Mesendoderm (in vitro differentiated cells): ENCODE measurements around the gene SPDL1.

Experiments used
- DNase-seq: peaks from one replicate; pipeline ENCODE4 v3.0.0; 2013
- H2AK5ac ChIP-seq: 2 replicates; pipeline ENCODE4 v1.6.1; 2013; ENCODE audit warnings: low read length, inconsistent platforms
- H2BK120ac ChIP-seq: 2 replicates; pipeline ENCODE4 v1.6.1; 2013; ENCODE audit warnings: low read depth, mild to moderate bottlenecking, low read length, moderate library complexity, mixed read lengths
- H2BK15ac ChIP-seq: replicated peaks from 2 replicates; pipeline ENCODE4 v1.6.1; 2013; ENCODE audit warnings: low read depth, mild to moderate bottlenecking, moderate library complexity
- H2BK5ac ChIP-seq: 2 replicates; pipeline ENCODE4 v1.6.1; 2013; ENCODE audit warnings: low read length, inconsistent platforms
- H3K18ac ChIP-seq: 2 replicates; pipeline ENCODE4 v1.6.1; 2013; ENCODE audit warnings: mild to moderate bottlenecking, low read length, mixed read lengths
- H3K23ac ChIP-seq: one replicate; pipeline ENCODE4 v1.6.1; 2013; ENCODE audit warnings: low read length
- H3K27ac ChIP-seq: 2 replicates; pipeline ENCODE4 v1.5.1; 2013; ENCODE audit warnings: low read depth, mild to moderate bottlenecking, inconsistent platforms, low read length, moderate library complexity
- H3K27me3 ChIP-seq: 2 replicates; pipeline ENCODE4 v1.6.1; 2013; ENCODE audit warnings: low read length, control low read depth, mild to moderate bottlenecking, inconsistent platforms; ENCODE audit not compliant: insufficient read depth, poor library complexity
- H3K36me3 ChIP-seq: 2 replicates; pipeline ENCODE4 v1.6.1; 2013; ENCODE audit warnings: low read length, inconsistent platforms; ENCODE audit not compliant: control insufficient read depth, insufficient read depth
- H3K4ac ChIP-seq: one replicate; pipeline ENCODE4 v1.6.1; 2013; ENCODE audit warnings: low read depth, mild to moderate bottlenecking, low read length, moderate library complexity
- H3K4me1 ChIP-seq: 2 replicates; pipeline ENCODE4 v1.6.1; 2013; ENCODE audit warnings: low read depth, low read length, inconsistent platforms; ENCODE audit not compliant: control insufficient read depth
- H3K4me2 ChIP-seq: 2 replicates; pipeline ENCODE4 v1.6.1; 2013; ENCODE audit warnings: low read length
- H3K4me3 ChIP-seq: 2 replicates; pipeline ENCODE4 v1.5.1; 2013; ENCODE audit warnings: mild to moderate bottlenecking, low read length
- H3K56ac ChIP-seq: one replicate; pipeline ENCODE4 v1.6.1; 2013; ENCODE audit warnings: low read length
- H3K79me1 ChIP-seq: 2 replicates; pipeline ENCODE4 v1.6.1; 2013; ENCODE audit warnings: low read length, inconsistent platforms
- H3K79me2 ChIP-seq: 2 replicates; pipeline ENCODE4 v1.6.1; 2013; ENCODE audit warnings: mild to moderate bottlenecking, low read length; ENCODE audit not compliant: control insufficient read depth, insufficient read depth
- H3K9ac ChIP-seq: 2 replicates; pipeline ENCODE4 v1.6.1; 2013; ENCODE audit warnings: low read length, inconsistent platforms
- H4K5ac ChIP-seq: one replicate; pipeline ENCODE4 v1.6.1; 2013; ENCODE audit warnings: low read length
- H4K8ac ChIP-seq: one replicate; pipeline ENCODE4 v1.6.1; 2013; ENCODE audit warnings: low read depth, mild to moderate bottlenecking, control low read depth, low read length, moderate library complexity
- WGBS: extraction: QIAGEN DNeasy Blood & Tissue Kit; methylation state at CpG from one replicate; pipeline ENCODE4 v1.1.7; 2013; ENCODE audit warnings: low lambda C conversion rate, missing lambda C conversion rate; ENCODE audit not compliant: insufficient coverage; ENCODE audit errors: extremely low coverage; 5-methylcytosine and 5-hydroxymethylcytosine counted together

SPDL1 gene

DNA sequence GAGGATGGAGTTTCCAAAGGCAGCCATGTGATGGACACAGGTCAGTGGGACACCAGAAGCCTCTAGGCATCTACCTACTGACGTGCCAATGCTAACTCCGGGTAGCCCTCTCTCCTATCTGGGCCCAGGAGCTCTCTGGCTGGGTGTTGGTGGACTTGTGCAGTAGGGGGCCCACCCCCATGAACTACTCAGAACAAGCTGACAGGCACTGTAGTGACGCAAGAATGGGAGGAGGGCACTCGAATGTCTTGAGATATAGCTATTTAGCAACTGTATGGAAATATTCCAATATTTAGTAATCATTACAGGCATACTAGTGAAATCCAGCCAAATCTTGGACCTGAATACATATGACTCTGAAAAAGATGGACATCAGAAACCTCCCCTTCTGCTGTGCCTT lies 47.8 kb downstream of the SPDL1 start:
- no peak overlapping the region for H3K4ac ChIP-seq
- no peak overlapping the region for H3K56ac ChIP-seq
- WGBS: no CpG with 5 or more reads among the region's 4 CpGs
- H3K36me3 ChIP-seq: no peaks in the 10 kb centered on the region
- no peaks in the 10 kb centered on the region for H3K4me1 ChIP-seq
- no peak overlapping the region for H3K27ac ChIP-seq
- H3K79me2 ChIP-seq: no peaks in the 10 kb centered on the region
- H2AK5ac ChIP-seq: no peak overlapping the region
- H3K18ac ChIP-seq: no peak overlapping the region
- H3K27me3 ChIP-seq: no peaks in the 10 kb centered on the region
- H3K9ac ChIP-seq: no peak overlapping the region
- no peak overlapping the region for H3K23ac ChIP-seq
- no peak overlapping the region for H4K5ac ChIP-seq
- DNase-seq: no peak
- no peak overlapping the region for H4K8ac ChIP-seq
- H3K79me1 ChIP-seq: no peaks in the 10 kb centered on the region
- no peak overlapping the region for H2BK15ac ChIP-seq
- H3K4me2 ChIP-seq: no peak overlapping the region
- H2BK5ac ChIP-seq: no peak overlapping the region
- H2BK120ac ChIP-seq: no peak overlapping the region
- no peak overlapping the region for H3K4me3 ChIP-seq

DNA sequence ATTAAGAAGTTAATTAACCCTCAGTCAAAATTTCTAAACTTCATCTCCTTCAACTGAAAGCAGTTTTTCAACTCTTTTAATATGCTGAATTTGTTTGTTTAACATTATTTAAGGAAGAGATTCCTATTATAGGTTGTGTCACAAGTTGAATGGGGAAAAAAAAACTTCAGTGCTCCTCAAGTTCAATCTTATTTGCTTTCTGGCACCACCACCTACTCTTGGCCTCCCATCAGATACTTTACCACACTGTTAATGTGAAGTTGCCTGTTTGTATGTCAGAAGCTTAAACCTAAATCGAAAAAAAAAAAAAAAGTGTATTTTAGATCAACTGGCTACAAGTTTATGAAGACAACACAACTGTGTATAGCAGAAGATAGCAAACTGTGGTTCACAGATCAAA lies 49.4 kb downstream of the SPDL1 start:
- H3K18ac ChIP-seq: no peak overlapping the region
- no peaks in the 10 kb centered on the region for H3K36me3 ChIP-seq
- H3K79me2 ChIP-seq: no peaks in the 10 kb centered on the region
- H3K4me2 ChIP-seq: no peak overlapping the region
- WGBS: no CpG with 5 or more reads among the region's 1 CpG
- no peak overlapping the region for H3K9ac ChIP-seq
- H2BK120ac ChIP-seq: no peak overlapping the region
- no peaks in the 10 kb centered on the region for H3K79me1 ChIP-seq
- no peak overlapping the region for H2AK5ac ChIP-seq
- H3K56ac ChIP-seq: no peak overlapping the region
- no peak overlapping the region for H4K8ac ChIP-seq
- no peak for DNase-seq
- H3K27me3 ChIP-seq: no peaks in the 10 kb centered on the region
- no peak overlapping the region for H3K4ac ChIP-seq
- no peak overlapping the region for H2BK15ac ChIP-seq
- no peak overlapping the region for H3K4me3 ChIP-seq
- no peak overlapping the region for H3K27ac ChIP-seq
- H2BK5ac ChIP-seq: no peak overlapping the region
- H3K4me1 ChIP-seq: no peaks in the 10 kb centered on the region
- no peak overlapping the region for H3K23ac ChIP-seq
- H4K5ac ChIP-seq: no peak overlapping the region

DNA sequence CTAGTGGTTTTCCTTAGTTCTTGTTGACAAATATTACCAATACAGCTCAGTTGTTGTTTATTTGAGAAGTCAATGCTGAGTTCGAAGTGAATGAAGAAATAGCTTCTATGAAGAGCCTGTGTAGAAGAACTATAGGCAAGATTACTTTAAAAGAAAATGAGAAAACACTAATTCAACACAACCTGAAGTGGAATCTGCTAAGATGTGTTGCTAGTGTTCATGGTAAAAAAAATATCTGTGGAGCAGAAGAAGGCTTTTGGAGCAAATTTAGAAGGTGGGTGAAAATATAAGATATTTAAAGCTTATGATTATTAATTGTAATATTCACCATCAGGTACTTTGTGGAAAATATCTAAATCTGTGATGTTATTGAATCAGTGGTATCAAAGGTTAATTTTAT lies 51.0 kb downstream of the SPDL1 start:
- H3K56ac ChIP-seq: no peak overlapping the region
- no peak overlapping the region for H3K9ac ChIP-seq
- H3K4me2 ChIP-seq: no peak overlapping the region
- H3K27ac ChIP-seq: no peak overlapping the region
- no peak overlapping the region for H4K8ac ChIP-seq
- no peak overlapping the region for H3K18ac ChIP-seq
- DNase-seq: no peak
- no peak overlapping the region for H2BK120ac ChIP-seq
- no peak overlapping the region for H4K5ac ChIP-seq
- no peak overlapping the region for H2AK5ac ChIP-seq
- H3K79me2 ChIP-seq: no peaks in the 10 kb centered on the region
- H3K4me3 ChIP-seq: no peak overlapping the region
- no peaks in the 10 kb centered on the region for H3K79me1 ChIP-seq
- no peak overlapping the region for H2BK15ac ChIP-seq
- H3K4ac ChIP-seq: no peak overlapping the region
- WGBS: no CpG with 5 or more reads among the region's 1 CpG
- no peak overlapping the region for H2BK5ac ChIP-seq
- no peaks in the 10 kb centered on the region for H3K36me3 ChIP-seq
- H3K27me3 ChIP-seq: no peaks in the 10 kb centered on the region
- no peak overlapping the region for H3K23ac ChIP-seq
- no peaks in the 10 kb centered on the region for H3K4me1 ChIP-seq

DNA sequence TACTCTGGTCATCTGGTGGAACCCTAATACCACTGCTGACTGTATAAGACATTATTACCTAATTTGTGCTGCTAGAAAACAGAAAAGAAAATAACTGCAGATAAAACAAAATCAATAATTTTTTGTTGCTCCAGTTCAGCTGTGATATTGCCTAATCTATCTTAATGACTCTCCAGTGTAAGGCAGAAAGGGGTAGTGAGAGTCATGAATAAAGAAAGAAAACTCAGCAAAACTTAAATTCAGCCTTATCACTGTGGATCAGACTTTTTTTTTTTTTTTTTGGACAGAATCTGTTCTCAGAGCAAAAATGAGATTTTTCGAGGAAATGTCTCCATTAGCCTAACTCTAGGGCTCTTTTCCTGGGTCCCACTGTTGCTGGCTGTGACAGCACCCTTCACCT lies 52.4 kb downstream of the SPDL1 start:
- no peak overlapping the region for H3K23ac ChIP-seq
- H2BK15ac ChIP-seq: no peak overlapping the region
- no peak for DNase-seq
- no peaks in the 10 kb centered on the region for H3K79me2 ChIP-seq
- H3K79me1 ChIP-seq: no peaks in the 10 kb centered on the region
- H3K9ac ChIP-seq: no peak overlapping the region
- no peak overlapping the region for H3K4me2 ChIP-seq
- H2AK5ac ChIP-seq: no peak overlapping the region
- H2BK5ac ChIP-seq: no peak overlapping the region
- H3K27me3 ChIP-seq: no peaks in the 10 kb centered on the region
- H3K36me3 ChIP-seq: no peaks in the 10 kb centered on the region
- no peak overlapping the region for H3K27ac ChIP-seq
- H3K18ac ChIP-seq: no peak overlapping the region
- no peaks in the 10 kb centered on the region for H3K4me1 ChIP-seq
- H2BK120ac ChIP-seq: no peak overlapping the region
- no peak overlapping the region for H3K56ac ChIP-seq
- no peak overlapping the region for H4K5ac ChIP-seq
- no peak overlapping the region for H4K8ac ChIP-seq
- H3K4me3 ChIP-seq: no peak overlapping the region
- WGBS: no CpG with 5 or more reads among the region's 1 CpG
- no peak overlapping the region for H3K4ac ChIP-seq

DNA sequence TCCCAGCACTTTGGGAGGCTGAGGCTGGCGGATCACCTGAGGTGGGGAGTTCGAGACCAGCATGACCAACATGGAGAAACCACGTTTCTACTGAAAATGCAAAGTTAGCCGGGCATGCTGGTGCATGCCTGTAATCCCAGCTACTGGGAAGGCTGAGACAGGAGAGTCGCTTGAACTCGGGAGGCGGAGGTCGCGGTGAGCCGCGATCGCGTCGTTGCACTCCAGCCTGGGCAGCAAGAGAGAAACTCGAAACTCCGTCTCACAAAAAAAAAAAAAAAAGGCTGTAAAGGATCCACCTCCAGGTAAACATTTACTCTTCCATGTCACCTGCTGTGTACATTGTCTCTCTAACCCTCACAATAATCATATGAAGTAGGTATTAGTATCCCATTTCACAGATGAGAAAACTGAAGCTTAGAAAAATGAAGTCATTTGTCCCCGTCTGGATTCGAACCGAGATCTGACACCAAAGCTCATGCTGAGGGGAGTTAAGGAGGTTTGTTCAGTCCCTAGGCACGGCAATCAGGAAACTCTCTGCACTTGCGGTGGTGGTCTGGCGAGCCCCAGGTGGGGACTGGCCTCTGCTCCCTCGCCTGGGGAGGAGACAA lies 53.0 kb downstream of the SPDL1 start:
- H3K23ac ChIP-seq: no peak overlapping the region
- no peak overlapping the region for H2BK120ac ChIP-seq
- H3K9ac ChIP-seq: peak overlapping the region; percentile 57
- H3K4me2 ChIP-seq: peak overlapping the region; percentile 71
- H3K4me1 ChIP-seq: peaks cover under 1% of the 10 kb centered on the region
- H3K4ac ChIP-seq: no peak overlapping the region
- H3K18ac ChIP-seq: no peak overlapping the region
- DNase-seq: peak; percentile 24
- WGBS: no CpG with 5 or more reads among the region's 23 CpGs
- H3K4me3 ChIP-seq: peak overlapping the region; percentile 48
- H2BK15ac ChIP-seq: no peak overlapping the region
- H3K56ac ChIP-seq: peak overlapping the region; percentile 83
- no peaks in the 10 kb centered on the region for H3K36me3 ChIP-seq
- H4K5ac ChIP-seq: no peak overlapping the region
- H3K79me2 ChIP-seq: no peaks in the 10 kb centered on the region
- no peak overlapping the region for H2BK5ac ChIP-seq
- no peaks in the 10 kb centered on the region for H3K27me3 ChIP-seq
- no peaks in the 10 kb centered on the region for H3K79me1 ChIP-seq
- no peak overlapping the region for H3K27ac ChIP-seq
- no peak overlapping the region for H4K8ac ChIP-seq
- H2AK5ac ChIP-seq: no peak overlapping the region

DNA sequence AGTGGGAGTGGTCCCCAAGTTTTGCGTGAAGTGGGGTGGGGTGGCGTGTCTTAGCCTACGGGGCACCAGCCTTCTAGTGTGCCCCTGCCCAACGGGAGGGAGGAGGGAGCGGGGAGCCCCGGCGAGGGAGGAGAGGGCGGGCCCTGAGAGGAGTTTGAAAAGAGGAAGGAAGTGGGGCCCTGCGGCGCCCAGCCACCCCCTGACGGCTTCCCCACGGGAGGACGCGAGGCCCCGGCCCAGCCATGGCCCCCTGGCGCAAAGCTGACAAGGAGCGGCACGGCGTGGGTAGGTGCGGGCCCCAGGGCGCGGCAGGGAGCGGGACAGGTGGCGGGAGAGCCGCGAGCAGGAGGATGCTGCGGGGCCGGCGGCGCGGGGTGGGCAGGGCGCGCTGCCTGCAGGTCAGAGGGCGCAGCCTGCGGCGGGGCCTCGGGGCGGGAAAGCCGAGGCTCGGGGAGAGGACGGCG lies 53.5 kb downstream of the SPDL1 start, which contains the start of gene DOCK2:
Gene DOCK2 (plus strand): TSS at position 191 of the 464 bp plus-strand sequence. CDS start 52 bp downstream, at position 243.
- peak; percentile 15 for DNase-seq
- no peaks in the 10 kb centered on the region for H3K79me1 ChIP-seq

More for the DNA sequence above, 53.5 kb downstream of the SPDL1 start, which contains the start of gene DOCK2:
- Histone ChIP-seq H3K36me3 (no peaks in the 10 kb centered on the region), H4K8ac (no peak within 1 kb of the TSS), H3K79me2 (no peaks in the 10 kb centered on the region), H2BK120ac (no peak within 1 kb of the TSS), H3K23ac (peak within 1 kb of the TSS; percentile 81), H3K4me2 (peak within 1 kb of the TSS; percentile 71), H3K18ac (no peak within 1 kb of the TSS), H3K27me3 (no peaks in the 10 kb centered on the region), H3K56ac (peak within 1 kb of the TSS; percentile 83), H4K5ac (no peak within 1 kb of the TSS), H3K4me1 (peaks cover 2% of the 10 kb centered on the region), H3K4ac (no peak within 1 kb of the TSS), H2BK15ac (no peak within 1 kb of the TSS), H3K9ac (peak within 1 kb of the TSS; percentile 57), H3K4me3 (peak within 1 kb of the TSS; percentile 48), H2AK5ac (no peak within 1 kb of the TSS), H2BK5ac (no peak within 1 kb of the TSS), H3K27ac (no peak within 1 kb of the TSS)
- WGBS: no CpG with 5 or more reads among the region's 42 CpGs
